ENCODE results near the gene RAB11FIP4.
A peak's percentile ranks its signal among the peaks of the same experiment; 100 is the strongest.

The RAB11FIP4 gene

GRCh38 chr17:31550389-31551056 is 159.0 kb downstream of the RAB11FIP4 start:
- H3K27me3 ChIP-seq (ENCODE audit: low read depth, low read length) = no peaks in the 10 kb centered on the region
- no peaks in the 10 kb centered on the region for H3K36me3 ChIP-seq (ENCODE audit: control insufficient read depth in 1 of 2, insufficient read depth in 2 of 2, low read length in 2 of 2)
- no peaks in the 10 kb centered on the region for H3K9me3 ChIP-seq (ENCODE audit: control insufficient read depth in 1 of 2, low read length in 2 of 2)
- peaks cover 0 to 8% of the 10 kb centered on the region in 2 donors for H3K4me1 ChIP-seq (ENCODE audit: control insufficient read depth in 1 of 2, insufficient read depth in 2 of 2, low read length in 2 of 2)
- H3K4me3 ChIP-seq (ENCODE audit: low read depth in 1 of 2, low read length in 2 of 2) = peak overlapping the region; percentile 46 to 94
- H3K27ac ChIP-seq (ENCODE audit: low read length) = peak overlapping the region; percentile 16

GRCh38 chr17:31552568-31552967 is 161.1 kb downstream of the RAB11FIP4 start:
- H3K27me3 ChIP-seq (ENCODE audit: low read depth, low read length) = no peaks in the 10 kb centered on the region
- no peaks in the 10 kb centered on the region for H3K36me3 ChIP-seq (ENCODE audit: control insufficient read depth in 1 of 2, insufficient read depth in 2 of 2, low read length in 2 of 2)
- no peak overlapping the region for H3K4me3 ChIP-seq (ENCODE audit: low read depth in 1 of 2, low read length in 2 of 2)
- no peak overlapping the region for H3K27ac ChIP-seq (ENCODE audit: low read length)
- H3K9me3 ChIP-seq (ENCODE audit: control insufficient read depth in 1 of 2, low read length in 2 of 2) = no peaks in the 10 kb centered on the region
- peaks cover 0 to 8% of the 10 kb centered on the region in 2 donors for H3K4me1 ChIP-seq (ENCODE audit: control insufficient read depth in 1 of 2, insufficient read depth in 2 of 2, low read length in 2 of 2)

- H3K36me3 ChIP-seq (ENCODE audit: control insufficient read depth in 1 of 2, insufficient read depth in 2 of 2, low read length in 2 of 2) = no peaks in the 10 kb centered on the region
- H3K9me3 ChIP-seq (ENCODE audit: control insufficient read depth in 1 of 2, low read length in 2 of 2) = no peaks in the 10 kb centered on the region
These were observed 162.0 kb downstream of the RAB11FIP4 start for GRCh38 chr17:31553506-31553905.

GRCh38 chr17:31554930-31555329 is 163.5 kb downstream of the RAB11FIP4 start:
- H3K4me1 ChIP-seq (ENCODE audit: control insufficient read depth in 1 of 2, insufficient read depth in 2 of 2, low read length in 2 of 2) = peaks cover 0 to 9% of the 10 kb centered on the region in 2 donors
- H3K27ac ChIP-seq (ENCODE audit: low read length) = no peak overlapping the region
- H3K9me3 ChIP-seq (ENCODE audit: control insufficient read depth in 1 of 2, low read length in 2 of 2) = no peaks in the 10 kb centered on the region
- H3K27me3 ChIP-seq (ENCODE audit: low read depth, low read length) = no peaks in the 10 kb centered on the region
- H3K4me3 ChIP-seq (ENCODE audit: low read depth in 1 of 2, low read length in 2 of 2) = no peak overlapping the region
- no peaks in the 10 kb centered on the region for H3K36me3 ChIP-seq (ENCODE audit: control insufficient read depth in 1 of 2, insufficient read depth in 2 of 2, low read length in 2 of 2)

More at GRCh38 chr17:31553506-31553905, 162.0 kb downstream of the RAB11FIP4 start:
- Histone ChIP-seq H3K4me1 (ENCODE audit: control insufficient read depth in 1 of 2, insufficient read depth in 2 of 2, low read length in 2 of 2) (peaks cover 0 to 12% of the 10 kb centered on the region in 2 donors), H3K4me3 (ENCODE audit: low read depth in 1 of 2, low read length in 2 of 2) (no peak overlapping the region), H3K27me3 (ENCODE audit: low read depth, low read length) (no peaks in the 10 kb centered on the region), H3K27ac (ENCODE audit: low read length) (no peak overlapping the region)

GRCh38 chr17:31556969-31557645 is 165.6 kb downstream of the RAB11FIP4 start:
- H3K9me3 ChIP-seq (ENCODE audit: control insufficient read depth in 1 of 2, low read length in 2 of 2) = no peaks in the 10 kb centered on the region
- H3K27ac ChIP-seq (ENCODE audit: low read length) = no peak overlapping the region
- no peaks in the 10 kb centered on the region for H3K27me3 ChIP-seq (ENCODE audit: low read depth, low read length)
- no peaks in the 10 kb centered on the region for H3K36me3 ChIP-seq (ENCODE audit: control insufficient read depth in 1 of 2, insufficient read depth in 2 of 2, low read length in 2 of 2)
- H3K4me1 ChIP-seq (ENCODE audit: control insufficient read depth in 1 of 2, insufficient read depth in 2 of 2, low read length in 2 of 2) = peaks cover 14 to 19% of the 10 kb centered on the region in 2 donors
- no peak overlapping the region for H3K4me3 ChIP-seq (ENCODE audit: low read depth in 1 of 2, low read length in 2 of 2)

- Histone ChIP-seq H3K4me3 (ENCODE audit: low read depth in 1 of 2, low read length in 2 of 2) (peak overlapping the region; percentile 54 to 74), H3K4me1 (ENCODE audit: control insufficient read depth in 1 of 2, insufficient read depth in 2 of 2, low read length in 2 of 2) (peaks cover 14 to 20% of the 10 kb centered on the region in 2 donors), H3K27ac (ENCODE audit: low read length) (no peak overlapping the region), H3K36me3 (ENCODE audit: control insufficient read depth in 1 of 2, insufficient read depth in 2 of 2, low read length in 2 of 2) (peaks cover 0 to 6% of the 10 kb centered on the region in 2 donors), H3K9me3 (ENCODE audit: control insufficient read depth in 1 of 2, low read length in 2 of 2) (no peaks in the 10 kb centered on the region), H3K27me3 (ENCODE audit: low read depth, low read length) (no peaks in the 10 kb centered on the region)
These were observed 167.5 kb downstream of the RAB11FIP4 start for GRCh38 chr17:31558748-31559583.

- Histone ChIP-seq H3K9me3 (ENCODE audit: control insufficient read depth in 1 of 2, low read length in 2 of 2) (no peaks in the 10 kb centered on the region), H3K4me1 (ENCODE audit: control insufficient read depth in 1 of 2, insufficient read depth in 2 of 2, low read length in 2 of 2) (peaks cover 14 to 28% of the 10 kb centered on the region in 2 donors), H3K4me3 (ENCODE audit: low read depth in 1 of 2, low read length in 2 of 2) (peak overlapping the region; percentile 54 to 74), H3K27ac (ENCODE audit: low read length) (peak overlapping the region; percentile 78), H3K36me3 (ENCODE audit: control insufficient read depth in 1 of 2, insufficient read depth in 2 of 2, low read length in 2 of 2) (peaks cover 0 to 6% of the 10 kb centered on the region in 2 donors), H3K27me3 (ENCODE audit: low read depth, low read length) (no peaks in the 10 kb centered on the region)
These were observed 168.4 kb downstream of the RAB11FIP4 start for GRCh38 chr17:31559584-31560501.

GRCh38 chr17:31560616-31561235 is 169.3 kb downstream of the RAB11FIP4 start:
- H3K27me3 ChIP-seq (ENCODE audit: low read depth, low read length) = no peaks in the 10 kb centered on the region
- peaks cover 0 to 6% of the 10 kb centered on the region in 2 donors for H3K36me3 ChIP-seq (ENCODE audit: control insufficient read depth in 1 of 2, insufficient read depth in 2 of 2, low read length in 2 of 2)
- peak overlapping the region; percentile 54 to 74 for H3K4me3 ChIP-seq (ENCODE audit: low read depth in 1 of 2, low read length in 2 of 2)
- H3K4me1 ChIP-seq (ENCODE audit: control insufficient read depth in 1 of 2, insufficient read depth in 2 of 2, low read length in 2 of 2) = peaks cover 14 to 37% of the 10 kb centered on the region in 2 donors
- H3K9me3 ChIP-seq (ENCODE audit: control insufficient read depth in 1 of 2, low read length in 2 of 2) = no peaks in the 10 kb centered on the region
- H3K27ac ChIP-seq (ENCODE audit: low read length) = peak overlapping the region; percentile 78

GRCh38 chr17:31561469-31562375 is 170.2 kb downstream of the RAB11FIP4 start:
- no peaks in the 10 kb centered on the region for H3K9me3 ChIP-seq (ENCODE audit: control insufficient read depth in 1 of 2, low read length in 2 of 2)
- H3K4me3 ChIP-seq (ENCODE audit: low read depth in 1 of 2, low read length in 2 of 2) = peak overlapping the region in 1 of 2 donors; percentile 74
- H3K36me3 ChIP-seq (ENCODE audit: control insufficient read depth in 1 of 2, insufficient read depth in 2 of 2, low read length in 2 of 2) = peaks cover 0 to 6% of the 10 kb centered on the region in 2 donors
- no peaks in the 10 kb centered on the region for H3K27me3 ChIP-seq (ENCODE audit: low read depth, low read length)
- peaks cover 14 to 46% of the 10 kb centered on the region in 2 donors for H3K4me1 ChIP-seq (ENCODE audit: control insufficient read depth in 1 of 2, insufficient read depth in 2 of 2, low read length in 2 of 2)
- peak overlapping the region; percentile 57 for H3K27ac ChIP-seq (ENCODE audit: low read length)
